Adrenal gland (tissue), 19 donors: ENCODE measurements around the gene PRR20D. TPM values are rescaled to one million over a fixed set of nuclear protein-coding genes. Genes with fewer than 3 reads are reported as not detected.
"Not testable (repeated sequence)": the region's sequence is repeated elsewhere in the genome, so short reads cannot be mapped to it uniquely, and the experiment has no call there.

Source experiments
- DNase-seq, 7 donors: peaks; one replicate each; pipeline ENCODE4 v3.0.0-alpha.2; 2019 to 2020
- H3K27ac ChIP-seq, 5 donors: fragments of 200-600 bp; sonication (generic) in 4 of 5; 1 replicate in 3 of 5; 2 replicates in 2 of 5; pipeline versions ENCODE4 v1.5.1 to v1.8.0; 2016 to 2020; ENCODE audit warnings: mild to moderate bottlenecking in 1 of 5
- H3K27me3 ChIP-seq: fragments of 200-600 bp; 2 replicates; pipeline ENCODE4 v1.8.0; 2021
- H3K36me3 ChIP-seq, 2 donors: fragments of 200-600 bp; replicated peaks in 1 of 2; 1 replicate in 1 of 2; 2 replicates in 1 of 2; pipeline versions ENCODE4 v1.5.1 to v1.8.0; 2018 to 2022
- H3K4me1 ChIP-seq, 2 donors: fragments of 200-600 bp; replicated peaks in 1 of 2; 1 replicate in 1 of 2; 2 replicates in 1 of 2; pipeline versions ENCODE4 v1.5.1 to v1.8.0; 2018 to 2021
- H3K4me3 ChIP-seq, 4 donors: fragments of 200-600 bp; sonication (generic) in 3 of 4; one replicate each; pipeline ENCODE4 v1.5.1; 2016 to 2018
- H3K9me3 ChIP-seq, 3 donors: fragments of 200-600 bp; sonication (generic) in 1 of 3; replicated peaks in 1 of 3; 1 replicate in 2 of 3; 2 replicates in 1 of 3; pipeline versions ENCODE4 v1.5.1 to v1.8.0; 2016 to 2021
- POLR2A ChIP-seq, 2 donors: fragments of 450-650 bp; IDR thresholded peaks; one replicate each; pipeline ENCODE4 v1.6.1; 2017; ENCODE audit warnings: antibody characterized with exemption in 2 of 2, mild to moderate bottlenecking in 2 of 2, moderate library complexity in 1 of 2
- WGBS, 4 donors: extraction: QIAGEN DNeasy Blood & Tissue Kit in 2 of 4; methylation state at CpG; one replicate each; pipeline versions ENCODE4 v1.1.5 to v1.1.7; 2013 to 2017; 5-methylcytosine and 5-hydroxymethylcytosine counted together
- intact Hi-C, 2 donors: fragments of 100-400 bp; cut with DNase I; formaldehyde crosslinking; loops; one replicate each; pipeline versions ENCODE4 v1.14.1 to v1.15.0; 2022 to 2023
- long read RNA-seq, 10 donors: library from polyadenylated mRNA in 3 of 10; unstranded in 2 of 10; stranded (forward) in 1 of 10; transcript quantifications; one replicate each; pipeline ENCODE4 v2.0.0 and lab custom pipeline, GENCODE V29; 2021 to 2026
- polyA plus RNA-seq, 3 donors: library from polyadenylated mRNA; stranded (reverse); fragments of 200-250 nt in 2 of 3; fragments of 350-450 nt in 1 of 3; fragmentation: Illumina TruSeq in 1 of 3; extraction: RNeasy Lipid Tissue Mini Kit (QIAGEN cat#74804) in 1 of 3; gene quantifications; one replicate each; pipeline ENCODE4 v1.2.3, GENCODE V29; 2013 to 2014
- total RNA-seq, 9 donors: library from RNA; depleted of rRNA in 4 of 9; stranded (reverse); fragments of >200 nt in 4 of 9; fragments of 120-200 nt in 1 of 9; fragmentation: NEBNext Ultra II Directional in 1 of 9; extraction: Animal tissue kit (Norgen Biotek cat#: 25700) in 1 of 9; gene quantifications; one replicate each; pipeline versions ENCODE4 v1.1.0 to v1.2.4, GENCODE V29; 2013 to 2023
- TF ChIP-seq, protein P1 (sequence below), 6 experiments: fragments of 450-650 bp in 4 of 6; fragments of 200-600 bp in 2 of 6; sonication (generic) in 1 of 6; IDR thresholded peaks; 1 replicate in 5 of 6; 2 replicates in 1 of 6; pipeline versions ENCODE4 v1.5.1 to v1.8.0; 2016 to 2021; ENCODE audit warnings: antibody characterized with exemption in 6 of 6, mild to moderate bottlenecking in 2 of 6, moderate library complexity in 1 of 6
- donor health status: healthy with polysubstance abuse.
- donor health status: Bipolar disorder and iron deficiency.
- donor health status: DM: yes; HTN: yes; CAD: no.
- donor health status: DM: no; HTN: no; CAD: no.
- donor health status: DM: no; HTN: no; CAD: no.
- donor health status: DM: yes; HTN: yes; CAD: no.

The PRR20D gene
- total RNA-seq (not detected), polyA plus RNA-seq (not detected)
- long read RNA-seq, donor 1: 0 reads
- long read RNA-seq, donor 2: 0 reads
- long read RNA-seq, donor 3: 0 reads
- long read RNA-seq, donor 4: 0 reads
- long read RNA-seq, donor 5: 0 reads
- long read RNA-seq, donor 6: 0 reads
- long read RNA-seq, donor 7: 0 reads
- long read RNA-seq, donor 8: 0 reads
- long read RNA-seq, donor 9: 0 reads
- long read RNA-seq, donor 10: 0 reads

DNA sequence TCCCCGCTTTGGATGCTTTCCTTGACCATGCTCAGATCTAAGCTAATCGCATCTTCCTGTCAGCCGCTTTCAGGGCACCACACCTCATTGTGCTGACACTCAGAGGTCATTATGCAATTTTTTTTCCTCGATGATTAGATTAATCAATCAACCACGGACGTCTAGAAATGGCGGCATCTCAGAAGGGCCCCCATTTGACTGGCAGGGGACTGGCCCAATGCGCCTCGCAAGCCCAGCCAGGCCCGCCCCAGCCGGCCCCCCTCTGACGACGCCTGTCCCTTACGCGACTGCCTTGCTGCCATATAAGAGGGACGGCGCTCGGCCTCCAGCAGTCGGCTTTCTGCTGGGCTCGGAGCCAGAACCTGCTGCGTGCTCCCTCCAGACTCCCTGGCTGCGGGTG, at the start of gene PRR20D:
TSS of gene PRR20D (plus strand) at position 301 of the 400 bp plus-strand sequence. CDS start 387 bp downstream, outside the sequence.
- H3K4me3 ChIP-seq, H3K27ac ChIP-seq, DNase-seq, H3K9me3 ChIP-seq, intact Hi-C loops, H3K36me3 ChIP-seq, H3K4me1 ChIP-seq, H3K27me3 ChIP-seq: not testable (repeated sequence)
- no CpG with 5 or more reads among the region's 22 CpGs for WGBS, 4 donors

DNA sequence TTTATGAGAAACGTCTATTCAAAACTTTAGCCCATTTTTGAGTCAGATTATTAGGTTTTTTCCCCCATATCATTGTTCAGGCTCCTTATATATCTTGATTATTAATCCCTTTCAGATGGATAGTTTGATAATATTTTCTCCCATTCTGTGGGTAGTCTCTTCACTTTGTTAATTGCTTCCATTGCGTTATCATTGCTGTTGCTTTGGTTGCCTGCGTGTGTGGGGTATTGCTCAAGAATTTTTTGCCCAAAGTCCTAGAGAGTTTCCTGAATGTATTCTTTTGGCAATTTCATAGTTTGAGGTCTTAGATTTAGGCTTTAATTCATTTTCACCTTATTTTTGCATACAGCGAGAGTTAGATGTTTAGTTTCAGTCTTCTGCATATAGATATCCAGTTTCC, 45.5 kb upstream of the PRR20D start:
- no peaks in the 10 kb centered on the region for H3K36me3 ChIP-seq
- no peak for TF ChIP-seq POLR2A (IDR thresholded peaks at IDR 0.05)
- TF ChIP-seq, protein P1, sequence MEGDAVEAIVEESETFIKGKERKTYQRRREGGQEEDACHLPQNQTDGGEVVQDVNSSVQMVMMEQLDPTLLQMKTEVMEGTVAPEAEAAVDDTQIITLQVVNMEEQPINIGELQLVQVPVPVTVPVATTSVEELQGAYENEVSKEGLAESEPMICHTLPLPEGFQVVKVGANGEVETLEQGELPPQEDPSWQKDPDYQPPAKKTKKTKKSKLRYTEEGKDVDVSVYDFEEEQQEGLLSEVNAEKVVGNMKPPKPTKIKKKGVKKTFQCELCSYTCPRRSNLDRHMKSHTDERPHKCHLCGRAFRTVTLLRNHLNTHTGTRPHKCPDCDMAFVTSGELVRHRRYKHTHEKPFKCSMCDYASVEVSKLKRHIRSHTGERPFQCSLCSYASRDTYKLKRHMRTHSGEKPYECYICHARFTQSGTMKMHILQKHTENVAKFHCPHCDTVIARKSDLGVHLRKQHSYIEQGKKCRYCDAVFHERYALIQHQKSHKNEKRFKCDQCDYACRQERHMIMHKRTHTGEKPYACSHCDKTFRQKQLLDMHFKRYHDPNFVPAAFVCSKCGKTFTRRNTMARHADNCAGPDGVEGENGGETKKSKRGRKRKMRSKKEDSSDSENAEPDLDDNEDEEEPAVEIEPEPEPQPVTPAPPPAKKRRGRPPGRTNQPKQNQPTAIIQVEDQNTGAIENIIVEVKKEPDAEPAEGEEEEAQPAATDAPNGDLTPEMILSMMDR (IDR thresholded peaks at IDR 0.05): no peak
- intact Hi-C loops: no loop called here
- no peaks in the 10 kb centered on the region for H3K4me1 ChIP-seq
- no peaks in the 10 kb centered on the region for H3K27me3 ChIP-seq
- no peak overlapping the region for H3K4me3 ChIP-seq
- peaks cover 0 to 3% (median 0%) of the 10 kb centered on the region in 3 donors for H3K9me3 ChIP-seq
- WGBS, 4 donors: 80 to 87% (median 85%) methylated on average over 4 of the region's 4 CpGs
- DNase-seq: no peak
- H3K27ac ChIP-seq: no peak overlapping the region

DNA sequence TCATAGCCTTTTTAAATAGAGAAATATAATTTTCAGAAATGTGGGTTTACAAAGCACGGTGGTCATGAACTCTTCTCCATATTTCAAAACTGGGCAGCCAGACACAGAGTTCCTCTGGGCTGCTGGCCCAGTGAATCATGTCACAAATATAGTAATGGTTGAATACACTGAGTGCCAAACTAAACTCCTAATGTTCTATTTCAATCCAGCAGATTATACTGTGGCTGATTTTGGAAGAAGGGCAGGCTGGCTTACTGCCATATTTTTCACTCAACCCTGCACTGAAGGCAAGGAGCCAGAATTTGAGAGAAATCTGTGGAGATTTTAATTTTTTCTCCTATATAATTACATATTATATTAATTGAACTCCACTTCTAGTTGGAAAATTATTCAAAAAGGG, 36.8 kb upstream of the PRR20D start:
- intact Hi-C loops: no loop called here
- TF ChIP-seq, protein P1 (IDR thresholded peaks at IDR 0.05): no peak
- TF ChIP-seq POLR2A (IDR thresholded peaks at IDR 0.05): no peak
- WGBS, 4 donors: 39 to 52% (median 49%) methylated on average over 1 of the region's 1 CpG
- Histone ChIP-seq H3K36me3 (no peaks in the 10 kb centered on the region), H3K4me1 (no peaks in the 10 kb centered on the region), H3K27ac (no peak overlapping the region), H3K27me3 (no peaks in the 10 kb centered on the region), H3K9me3 (no peaks in the 10 kb centered on the region), H3K4me3 (no peak overlapping the region)
- DNase-seq: peak in 2 of 7 donors; percentile 1 to 14

DNA sequence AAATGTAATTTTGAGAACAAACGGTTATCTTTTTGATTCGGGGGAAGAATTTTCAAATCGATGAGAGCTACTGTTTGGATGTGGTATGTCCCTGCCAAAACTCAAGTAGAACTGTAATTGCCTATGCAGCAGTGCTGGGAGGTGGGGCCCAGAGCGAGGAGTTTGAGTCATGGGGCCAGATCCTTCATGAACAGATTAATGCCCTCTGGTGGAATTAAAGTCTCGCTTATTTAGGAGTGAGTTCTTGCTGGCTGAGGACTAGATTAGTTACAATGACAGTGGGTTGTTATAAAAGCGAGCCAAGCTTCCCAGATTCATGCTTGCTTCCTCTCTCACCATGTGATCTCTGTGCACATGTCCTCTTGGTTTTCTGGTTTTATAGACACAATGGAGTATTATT, 31.5 kb upstream of the PRR20D start:
- H3K4me3 ChIP-seq: no peak overlapping the region
- H3K36me3 ChIP-seq: no peaks in the 10 kb centered on the region
- no peaks in the 10 kb centered on the region for H3K4me1 ChIP-seq
- intact Hi-C loops: no loop called here
- DNase-seq: no peak
- no peak for TF ChIP-seq POLR2A (IDR thresholded peaks at IDR 0.05)
- TF ChIP-seq, protein P1 (IDR thresholded peaks at IDR 0.05): no peak
- 75 to 78% (median 76%) methylated on average over 6 of the region's 6 CpGs for WGBS, 4 donors
- H3K9me3 ChIP-seq: no peaks in the 10 kb centered on the region
- H3K27ac ChIP-seq: no peak overlapping the region
- H3K27me3 ChIP-seq: no peaks in the 10 kb centered on the region

DNA sequence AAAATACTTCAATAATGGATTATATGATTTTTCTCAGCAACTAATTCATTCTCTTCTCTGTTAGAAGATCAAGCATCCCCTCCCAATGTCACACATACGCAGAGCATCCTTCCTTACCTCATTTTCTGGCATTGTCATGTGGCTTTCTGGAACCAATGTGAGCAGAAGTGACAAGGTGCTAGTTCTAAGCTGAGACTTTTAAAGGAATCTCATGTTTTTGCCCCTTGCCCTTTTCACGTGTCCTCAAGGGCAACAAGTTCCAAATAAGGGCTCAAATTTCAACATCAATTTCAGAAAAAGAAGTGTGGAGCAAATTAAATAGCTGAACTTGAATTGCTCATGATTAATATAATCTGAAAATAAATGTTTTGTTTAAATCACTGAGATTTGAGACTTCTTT, 24.3 kb upstream of the PRR20D start:
- Histone ChIP-seq H3K27me3 (no peaks in the 10 kb centered on the region), H3K36me3 (no peaks in the 10 kb centered on the region), H3K9me3 (no peaks in the 10 kb centered on the region), H3K4me1 (no peaks in the 10 kb centered on the region), H3K4me3 (no peak overlapping the region), H3K27ac (no peak overlapping the region)
- intact Hi-C loops: no loop called here
- TF ChIP-seq POLR2A (IDR thresholded peaks at IDR 0.05): no peak
- TF ChIP-seq, protein P1 (IDR thresholded peaks at IDR 0.05): no peak
- DNase-seq: no peak
- 44 to 60% (median 52%) methylated on average over 2 of the region's 2 CpGs for WGBS, 4 donors
